Large intestine (tissue), 3 donors: Measurements from ENCODE around the gene ZBTB38. TPM values are rescaled to one million over a fixed set of nuclear protein-coding genes. Genes with fewer than 3 reads are reported as not detected.
A peak's percentile ranks its signal among the peaks of the same experiment; 100 is the strongest.

ENCODE experiments used
- DNase-seq, 2 donors: peaks; one replicate each; pipeline versions ENCODE4 v3.0.0 to v3.0.0-alpha.2; 2013
- H3K27ac ChIP-seq: one replicate; pipeline ENCODE4 v1.5.1; 2013; ENCODE audit warnings: low read length
- H3K27me3 ChIP-seq: 2 replicates; pipeline ENCODE4 v1.6.1; 2013; ENCODE audit warnings: low read length; ENCODE audit not compliant: control insufficient read depth, insufficient read depth
- H3K36me3 ChIP-seq: 2 replicates; pipeline ENCODE4 v1.6.1; 2013; ENCODE audit warnings: low read length; ENCODE audit not compliant: control insufficient read depth, insufficient read depth
- H3K4me1 ChIP-seq: one replicate; pipeline ENCODE4 v1.6.1; 2013; ENCODE audit warnings: low read length; ENCODE audit not compliant: control insufficient read depth, insufficient read depth
- H3K4me3 ChIP-seq: one replicate; pipeline ENCODE4 v1.5.1; 2013; ENCODE audit warnings: low read length
- H3K9me3 ChIP-seq: one replicate; pipeline ENCODE4 v1.6.1; 2013; ENCODE audit warnings: mild to moderate bottlenecking, low read depth, low read length, moderate library complexity; ENCODE audit not compliant: control insufficient read depth
- WGBS: methylation state at CpG from one replicate; pipeline ENCODE4 v1.1.5; 2013; ENCODE audit warnings: low lambda C conversion rate; ENCODE audit not compliant: insufficient coverage; 5-methylcytosine and 5-hydroxymethylcytosine counted together
- polyA plus RNA-seq: library from polyadenylated mRNA; unstranded; fragments of 120-200 nt; gene quantifications from one replicate; pipeline ENCODE4 v1.2.1, GENCODE V29; 2013

ZBTB38 gene
- polyA plus RNA-seq, 1 donor = 147 TPM

DNA sequence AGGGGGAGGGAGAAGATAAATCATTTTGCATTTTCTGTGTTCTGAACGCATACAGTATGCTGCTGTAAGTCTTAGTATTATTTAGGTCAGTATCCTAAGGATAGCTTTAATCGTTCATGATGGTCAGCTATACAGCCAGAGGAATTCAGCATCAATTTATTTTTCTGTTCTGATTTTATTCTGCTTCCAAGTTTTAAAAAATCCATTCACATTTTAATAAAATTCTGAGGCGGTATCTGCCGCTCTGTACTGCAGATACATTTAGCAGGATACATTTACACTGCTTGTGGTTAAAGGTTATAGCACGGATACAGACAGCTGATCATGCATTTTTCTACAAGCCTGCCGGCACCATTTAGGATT is 17.8 kb downstream of the ZBTB38 start:
- Histone ChIP-seq H3K9me3 (no peaks in the 10 kb centered on the region), H3K27ac (peak overlapping the region; percentile 9), H3K4me1 (no peaks in the 10 kb centered on the region), H3K36me3 (peaks cover 56% of the 10 kb centered on the region), H3K4me3 (peak overlapping the region; percentile 5), H3K27me3 (no peaks in the 10 kb centered on the region)
- 75% methylated on average over 1 of the region's 6 CpGs for WGBS
- no peak for DNase-seq

DNA sequence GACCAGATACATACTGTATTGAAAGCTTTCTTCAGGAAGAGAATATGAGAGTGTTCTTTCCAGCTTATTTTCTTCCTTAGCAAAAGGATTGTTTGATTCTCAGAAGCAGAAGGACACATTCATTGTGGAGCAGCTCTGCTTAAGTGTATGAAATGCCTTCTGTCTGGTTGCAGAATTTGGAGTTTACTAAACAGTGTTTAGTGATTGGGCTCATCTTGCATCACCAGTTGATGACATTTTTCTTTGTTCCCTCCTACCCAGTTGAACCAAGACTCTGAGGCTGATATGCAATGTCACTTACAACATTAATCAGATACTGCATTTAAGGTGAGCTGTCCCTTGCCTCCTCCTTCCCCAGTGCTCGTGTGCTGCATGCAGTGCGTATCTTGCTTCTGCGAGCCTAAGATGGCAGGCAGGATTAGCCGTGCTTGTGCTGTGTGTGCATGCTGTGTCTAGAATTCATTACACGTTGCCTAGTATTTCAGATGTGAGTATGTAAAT is 18.4 kb downstream of the ZBTB38 start:
- Histone ChIP-seq H3K9me3 (no peaks in the 10 kb centered on the region), H3K4me1 (no peaks in the 10 kb centered on the region), H3K27me3 (no peaks in the 10 kb centered on the region), H3K4me3 (peak overlapping the region; percentile 5), H3K27ac (peak overlapping the region; percentile 9), H3K36me3 (peaks cover 53% of the 10 kb centered on the region)
- no peak for DNase-seq
- WGBS = no CpG with 5 or more reads among the region's 5 CpGs

DNA sequence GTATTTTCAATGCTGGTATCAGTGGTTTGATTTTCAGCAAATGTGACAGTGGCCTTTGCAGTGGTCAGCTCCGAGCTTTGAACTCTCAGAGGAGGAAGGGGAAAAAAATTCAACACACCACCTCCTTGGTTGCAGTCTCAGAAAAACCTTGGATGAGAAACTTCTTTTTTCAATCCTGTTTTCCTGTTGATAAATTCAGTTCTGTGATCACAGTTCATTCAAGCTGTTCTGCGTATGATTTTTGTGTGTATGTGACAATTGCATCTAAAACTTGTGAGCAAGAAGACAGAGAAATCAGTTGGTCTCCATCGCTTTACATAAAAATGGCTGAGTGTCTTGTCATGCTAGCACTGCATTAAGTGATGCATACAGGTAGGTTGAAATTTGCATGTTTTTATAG is 19.2 kb downstream of the ZBTB38 start:
- Histone ChIP-seq H3K4me3 (no peak overlapping the region), H3K27ac (no peak overlapping the region), H3K9me3 (no peaks in the 10 kb centered on the region), H3K4me1 (no peaks in the 10 kb centered on the region), H3K27me3 (no peaks in the 10 kb centered on the region), H3K36me3 (peaks cover 53% of the 10 kb centered on the region)
- WGBS = 100% methylated on average over 2 of the region's 3 CpGs
- DNase-seq = no peak

DNA sequence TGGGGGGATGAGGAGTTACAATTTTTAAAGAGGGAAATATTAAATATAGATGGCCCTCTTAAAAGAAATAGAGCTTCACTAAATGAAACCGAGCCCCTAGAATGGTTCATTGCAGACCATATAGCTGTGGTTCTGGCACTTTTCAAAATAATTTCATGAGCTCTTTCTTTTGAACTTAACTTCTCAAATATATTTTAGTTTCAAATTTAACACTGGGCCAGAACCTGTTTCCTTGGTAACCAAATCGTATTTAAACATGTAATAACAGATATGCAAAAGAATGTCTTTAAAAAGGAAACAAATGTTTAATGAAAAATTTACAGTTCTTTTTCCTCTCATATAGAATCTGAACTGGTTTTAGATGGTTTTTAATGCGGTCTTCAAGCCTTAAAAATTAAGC is 20.1 kb downstream of the ZBTB38 start:
- Histone ChIP-seq H3K27ac (no peak overlapping the region), H3K4me1 (no peaks in the 10 kb centered on the region), H3K9me3 (no peaks in the 10 kb centered on the region), H3K4me3 (no peak overlapping the region), H3K36me3 (peaks cover 58% of the 10 kb centered on the region), H3K27me3 (no peaks in the 10 kb centered on the region)
- WGBS = 80% methylated on average over 3 of the region's 3 CpGs
- DNase-seq = no peak

DNA sequence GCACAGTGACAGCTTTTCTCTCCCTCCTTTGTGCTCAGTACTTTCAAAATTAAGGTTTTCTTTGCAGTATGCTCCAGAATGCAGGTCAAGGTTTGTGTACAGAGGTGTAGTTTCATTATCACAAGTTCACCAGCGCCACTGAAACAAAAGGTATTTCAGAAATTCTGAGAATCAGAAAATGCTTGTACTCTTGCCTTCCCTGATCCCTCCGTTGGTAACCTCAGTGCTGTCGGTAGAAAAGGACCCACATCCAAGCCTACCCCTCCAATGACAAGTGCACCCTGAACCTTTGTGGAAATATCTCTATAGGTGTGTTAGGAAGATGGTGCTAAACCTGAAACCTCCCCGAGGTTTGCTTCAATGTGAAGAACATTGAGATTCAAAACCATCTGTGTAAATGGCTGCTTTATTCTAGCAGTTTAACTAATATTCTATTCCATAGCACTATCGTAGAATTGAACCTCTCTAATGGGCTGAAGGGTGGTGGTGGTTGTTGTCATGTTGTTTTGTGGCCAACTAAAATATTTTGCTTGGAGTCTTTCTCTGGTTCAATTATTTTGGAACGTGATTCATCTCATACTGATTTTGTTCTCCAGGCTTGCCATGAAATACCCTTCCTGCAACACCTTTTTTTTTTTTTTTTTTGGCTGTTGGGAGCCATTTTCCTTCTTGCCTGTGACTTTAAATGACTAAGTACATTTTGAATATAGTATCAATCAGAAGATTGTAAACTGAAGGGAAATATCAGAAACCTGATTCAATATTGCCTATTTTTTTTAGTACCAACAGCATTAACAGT is 20.7 kb downstream of the ZBTB38 start:
- Histone ChIP-seq H3K4me3 (no peak overlapping the region), H3K4me1 (no peaks in the 10 kb centered on the region), H3K27ac (no peak overlapping the region), H3K27me3 (no peaks in the 10 kb centered on the region), H3K9me3 (no peaks in the 10 kb centered on the region), H3K36me3 (peaks cover 59% of the 10 kb centered on the region)
- WGBS = 86% methylated on average over 4 of the region's 6 CpGs
- DNase-seq = no peak

DNA sequence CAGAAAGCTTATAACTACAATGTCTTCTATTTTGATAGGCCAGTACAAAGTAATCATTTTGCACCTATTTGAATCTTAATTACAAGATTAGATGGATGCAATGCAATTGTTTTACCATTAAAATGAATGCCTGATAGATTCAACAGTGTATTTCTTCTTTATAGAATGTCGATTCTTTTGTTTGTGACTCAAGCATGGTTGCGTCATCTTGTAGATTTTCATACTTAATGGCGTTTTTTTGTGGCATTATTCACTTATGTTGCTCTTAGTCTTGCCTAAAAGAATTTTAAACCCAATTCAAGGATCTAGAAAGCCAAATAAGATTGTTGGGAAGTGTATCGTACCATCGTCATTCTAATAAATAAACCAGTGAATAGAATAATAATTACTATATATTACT is 21.4 kb downstream of the ZBTB38 start:
- peaks cover 57% of the 10 kb centered on the region for H3K36me3 ChIP-seq
- no peak overlapping the region for H3K4me3 ChIP-seq
- 100% methylated on average over 2 of the region's 5 CpGs for WGBS
- H3K27me3 ChIP-seq = no peaks in the 10 kb centered on the region
- H3K4me1 ChIP-seq = no peaks in the 10 kb centered on the region
- H3K27ac ChIP-seq = no peak overlapping the region
- no peaks in the 10 kb centered on the region for H3K9me3 ChIP-seq
- DNase-seq = no peak

DNA sequence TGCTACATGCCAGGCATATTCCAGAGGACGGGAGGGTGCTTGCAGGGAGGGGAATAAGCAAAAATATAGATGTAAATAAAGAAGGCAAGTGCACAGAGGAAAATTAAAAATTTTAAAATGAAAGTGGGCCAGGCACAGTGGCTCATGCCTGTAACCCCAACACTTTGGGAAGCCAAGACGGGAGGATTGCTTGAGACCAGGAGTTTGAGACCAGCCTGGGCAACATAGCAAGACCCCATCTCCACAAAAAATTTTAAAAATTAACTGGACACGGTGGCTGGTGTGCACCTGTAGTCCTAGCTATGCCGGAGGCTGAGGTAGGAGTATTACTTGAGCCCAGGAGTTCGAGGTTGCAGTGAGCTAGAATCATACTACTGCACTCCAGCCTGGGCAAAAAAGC is 22.4 kb downstream of the ZBTB38 start:
- no peak for DNase-seq
- Histone ChIP-seq H3K27ac (no peak overlapping the region), H3K36me3 (peaks cover 52% of the 10 kb centered on the region), H3K9me3 (no peaks in the 10 kb centered on the region), H3K27me3 (no peaks in the 10 kb centered on the region), H3K4me1 (no peaks in the 10 kb centered on the region), H3K4me3 (no peak overlapping the region)
- 96% methylated on average over 3 of the region's 5 CpGs for WGBS

DNA sequence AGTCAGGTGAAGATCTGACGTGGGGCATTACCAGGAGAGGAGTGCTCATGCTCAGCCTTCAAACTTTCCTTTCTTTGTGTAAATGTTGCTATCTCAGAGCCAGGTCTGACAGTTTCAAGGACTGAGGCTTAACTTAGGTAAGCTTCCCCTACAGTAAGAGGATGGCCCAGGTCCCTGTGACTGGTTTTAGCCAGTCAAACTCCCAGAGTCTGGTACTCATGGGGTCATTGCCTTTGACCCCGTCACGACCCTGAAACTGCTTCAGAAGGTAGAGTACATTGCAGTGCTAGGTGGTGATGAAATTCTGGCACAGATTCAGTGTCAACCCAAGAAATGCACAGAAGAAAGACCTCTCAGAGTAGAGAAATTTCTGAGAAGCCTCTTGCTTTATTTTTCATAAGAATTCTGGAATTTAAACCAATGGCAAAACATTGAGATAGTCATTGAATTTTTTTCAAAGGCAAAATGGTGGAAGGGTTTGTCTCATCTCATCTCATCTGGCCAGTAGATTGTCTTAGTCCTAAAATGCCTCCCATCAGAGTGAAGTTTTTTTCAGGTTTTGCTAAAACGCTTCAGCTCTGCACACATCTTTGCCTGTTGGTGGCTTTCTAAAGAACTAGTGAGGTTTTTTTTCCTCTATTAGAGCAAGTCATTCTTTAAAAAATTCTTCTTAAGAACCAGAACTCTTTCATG is 23.1 kb downstream of the ZBTB38 start:
- no CpG with 5 or more reads among the region's 4 CpGs for WGBS
- Histone ChIP-seq H3K27ac (no peak overlapping the region), H3K9me3 (no peaks in the 10 kb centered on the region), H3K36me3 (peaks cover 56% of the 10 kb centered on the region), H3K27me3 (no peaks in the 10 kb centered on the region), H3K4me3 (no peak overlapping the region), H3K4me1 (no peaks in the 10 kb centered on the region)
- DNase-seq = no peak

DNA sequence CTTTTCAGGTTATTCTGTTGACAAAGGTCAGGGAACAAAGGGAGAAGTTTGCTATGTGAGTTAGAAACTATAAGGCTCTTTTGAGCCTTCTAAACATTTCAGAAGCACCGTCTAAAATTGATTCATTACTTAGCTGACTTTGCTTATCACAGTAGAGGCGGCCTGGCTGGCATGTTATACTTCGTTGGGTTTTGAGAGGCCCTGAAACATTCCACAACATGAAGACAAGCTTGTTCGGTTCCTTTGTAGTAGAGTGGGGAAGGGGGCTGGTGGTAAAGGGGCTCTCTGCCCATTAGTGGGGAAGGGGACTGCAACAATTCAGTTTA is 23.6 kb downstream of the ZBTB38 start:
- H3K4me1 ChIP-seq = no peaks in the 10 kb centered on the region
- no CpG with 5 or more reads among the region's 4 CpGs for WGBS
- H3K9me3 ChIP-seq = no peaks in the 10 kb centered on the region
- H3K4me3 ChIP-seq = no peak overlapping the region
- no peaks in the 10 kb centered on the region for H3K27me3 ChIP-seq
- no peak for DNase-seq
- H3K27ac ChIP-seq = no peak overlapping the region
- H3K36me3 ChIP-seq = peaks cover 56% of the 10 kb centered on the region

DNA sequence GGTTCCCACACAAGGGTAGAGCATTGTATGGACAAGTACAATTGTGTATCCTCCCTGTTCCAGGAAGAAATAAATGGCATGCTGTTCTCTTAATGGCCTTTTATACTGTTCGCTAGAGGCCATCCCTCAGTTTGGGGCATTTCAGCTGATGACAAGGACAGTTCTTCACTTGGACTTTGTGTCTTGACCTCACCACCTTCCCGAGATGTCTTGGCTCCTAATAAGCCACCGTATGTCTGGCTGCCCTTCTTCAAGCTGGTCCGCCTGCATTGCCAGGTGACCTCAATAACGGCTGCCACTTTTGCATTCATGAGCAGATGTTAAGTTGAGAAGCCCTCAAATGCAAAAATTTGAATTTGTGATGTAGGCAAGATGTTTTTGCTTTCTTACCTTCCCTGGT is 24.1 kb downstream of the ZBTB38 start:
- no peaks in the 10 kb centered on the region for H3K27me3 ChIP-seq
- no peaks in the 10 kb centered on the region for H3K9me3 ChIP-seq
- H3K27ac ChIP-seq = no peak overlapping the region
- WGBS = no CpG with 5 or more reads among the region's 5 CpGs
- H3K36me3 ChIP-seq = peaks cover 59% of the 10 kb centered on the region
- no peak for DNase-seq
- no peak overlapping the region for H3K4me3 ChIP-seq
- H3K4me1 ChIP-seq = no peaks in the 10 kb centered on the region
